GM18517 (cell line): ENCODE measurements around the gene GRAMD2A.
"Not testable (repeated sequence)": the region's sequence is repeated elsewhere in the genome, so short reads cannot be mapped to it uniquely, and the experiment has no call there.

Experiments
- ATAC-seq: cut with Tn5 transposase; IDR thresholded peaks from one replicate; pipeline ENCODE4 v1.9.1; 2021; ENCODE audit warnings: mild to moderate bottlenecking, moderate library complexity; ENCODE audit not compliant: unreplicated experiment

GRAMD2A gene

GRCh38 chr15:72189250-72189902 lies 8.2 kb downstream of the GRAMD2A start:
- no peak for ATAC-seq

- no peak for ATAC-seq
These were observed 13.3 kb downstream of the GRAMD2A start for GRCh38 chr15:72184165-72184811.

- no peak for ATAC-seq
These were observed 13.8 kb downstream of the GRAMD2A start for GRCh38 chr15:72183781-72184164.

- no peak for ATAC-seq
These were observed 14.9 kb downstream of the GRAMD2A start for GRCh38 chr15:72182673-72183072.

GRCh38 chr15:72182244-72182643 lies 15.3 kb downstream of the GRAMD2A start:
- ATAC-seq = no peak

GRCh38 chr15:72180761-72181324 lies 16.7 kb downstream of the GRAMD2A start:
- no peak for ATAC-seq

- ATAC-seq = no peak
These were observed 17.5 kb downstream of the GRAMD2A start for GRCh38 chr15:72179950-72180581.

- ATAC-seq = no peak
These were observed 18.5 kb downstream of the GRAMD2A start for GRCh38 chr15:72178976-72179585.

GRCh38 chr15:72176743-72177142 lies 20.8 kb downstream of the GRAMD2A start:
- ATAC-seq = no peak

GRCh38 chr15:72176159-72176558 lies 21.4 kb downstream of the GRAMD2A start:
- ATAC-seq = no peak

- no peak for ATAC-seq
These were observed 22.2 kb downstream of the GRAMD2A start for GRCh38 chr15:72175186-72176044.

- ATAC-seq = no peak
These were observed 22.9 kb downstream of the GRAMD2A start for GRCh38 chr15:72174551-72175165.

GRCh38 chr15:72173864-72174550 lies 23.6 kb downstream of the GRAMD2A start:
- no peak for ATAC-seq

- ATAC-seq = no peak
These were observed 24.2 kb downstream of the GRAMD2A start for GRCh38 chr15:72173401-72173800.

- no peak for ATAC-seq
These were observed 24.8 kb downstream of the GRAMD2A start for GRCh38 chr15:72172796-72173195.

- not testable (repeated sequence) for ATAC-seq
These were observed 25.6 kb downstream of the GRAMD2A start for GRCh38 chr15:72171978-72172377.

- ATAC-seq = no peak
These were observed 26.9 kb downstream of the GRAMD2A start for GRCh38 chr15:72170691-72171090.

GRCh38 chr15:72169921-72170611 lies 27.5 kb downstream of the GRAMD2A start:
- no peak for ATAC-seq
